Right renal pelvis (tissue), 4 donors: ENCODE measurements around the gene CHRM1. TPM values are rescaled to one million over a fixed set of nuclear protein-coding genes. Genes with fewer than 3 reads are reported as not detected.

Experiments
- DNase-seq, 4 donors: peaks; one replicate each; pipeline ENCODE4 v3.0.0-alpha.2; 2013; ENCODE audit warnings: low read depth in 4 of 4, low spot score in 3 of 4, missing footprints in 1 of 4
- polyA plus RNA-seq, 4 donors: library from polyadenylated mRNA; unstranded; fragments of 120-200 nt; gene quantifications; one replicate each; pipeline ENCODE4 v1.2.1, GENCODE V29; 2013; ENCODE audit not compliant: insufficient read length in 4 of 4

CHRM1 gene
- polyA plus RNA-seq, 4 donors, result 0.07 to 0.13 (median 0.09) TPM

DNA sequence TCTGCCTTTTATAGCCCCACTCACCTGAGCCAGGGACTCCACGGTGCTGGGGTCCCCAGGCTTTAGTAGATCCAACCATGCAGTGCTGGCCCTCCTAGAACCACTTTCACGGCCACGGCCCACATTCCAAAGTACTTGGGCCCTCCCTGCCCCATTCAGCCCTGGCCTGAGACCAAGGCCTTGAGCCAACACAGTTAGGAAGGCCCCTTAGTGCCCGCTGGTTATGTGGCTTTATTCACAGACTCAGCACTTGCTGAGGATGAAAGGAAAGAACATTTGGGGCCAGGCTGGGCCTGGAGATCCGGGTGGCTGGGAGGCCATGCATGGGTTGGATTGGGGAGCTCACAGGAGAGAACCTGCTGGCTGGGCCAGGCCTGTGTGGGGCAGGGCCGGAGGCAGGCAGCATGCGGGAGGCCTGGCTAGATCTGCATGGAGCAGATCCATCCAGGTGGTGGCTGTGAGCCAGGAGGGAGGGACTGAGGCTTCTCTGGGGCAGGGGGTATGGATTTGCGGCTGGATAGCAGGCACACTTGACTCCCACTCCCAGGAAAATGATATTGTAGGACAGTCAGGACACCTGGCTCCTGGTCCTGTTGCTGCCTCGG lies 12.6 kb downstream of the CHRM1 start:
- DNase-seq, result no peak

DNA sequence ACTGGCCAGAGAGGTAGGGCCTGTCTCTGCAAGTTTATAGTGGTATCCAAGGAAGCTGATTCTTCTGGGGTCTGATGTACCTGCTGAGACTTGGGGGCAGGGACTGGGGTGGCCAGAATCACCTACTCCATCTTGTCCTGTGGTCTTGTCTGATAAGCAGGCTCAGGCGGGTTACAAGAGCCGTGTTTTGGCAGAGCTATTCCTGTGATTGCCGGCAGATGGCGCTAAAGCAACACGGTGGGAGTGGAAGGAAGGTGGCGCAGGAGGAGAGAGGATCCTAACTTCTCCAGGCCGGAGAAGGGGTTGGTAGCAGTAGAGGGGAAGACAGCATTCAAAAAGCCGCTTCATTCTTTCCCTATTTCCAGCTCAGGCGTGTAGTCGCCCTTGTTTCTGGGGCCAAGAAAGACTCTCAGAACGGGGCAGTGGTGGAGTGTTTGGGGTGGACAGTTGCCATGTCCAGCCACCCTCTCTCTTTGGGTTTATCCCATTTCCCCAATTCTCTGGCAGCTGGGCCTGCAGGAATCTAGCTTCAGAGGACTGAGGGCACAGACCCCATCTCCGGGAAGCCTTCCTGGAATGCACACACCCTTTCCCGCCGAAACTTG lies 15.1 kb downstream of the CHRM1 start:
- peak; percentile 66 to 81 (median 72) for DNase-seq

DNA sequence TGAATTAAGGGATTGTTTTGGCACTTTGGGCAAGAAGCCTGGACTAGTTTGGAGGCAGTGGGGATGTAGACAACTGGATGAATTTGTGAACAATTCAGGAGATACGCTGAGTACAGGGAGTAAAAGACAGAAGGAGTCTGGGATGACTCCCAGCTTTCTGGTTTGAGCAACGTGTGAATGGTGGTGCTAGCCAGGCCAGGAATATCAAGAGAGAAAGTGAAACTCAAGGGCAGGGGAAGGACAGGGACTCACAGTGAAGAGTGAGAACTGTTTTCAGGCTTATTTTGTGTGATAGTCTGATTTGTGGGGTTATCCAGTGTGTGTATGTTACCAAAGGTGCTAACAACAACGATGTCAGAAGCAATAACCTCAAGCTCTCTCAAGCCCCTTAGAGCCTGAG lies 15.9 kb downstream of the CHRM1 start:
- no peak for DNase-seq

DNA sequence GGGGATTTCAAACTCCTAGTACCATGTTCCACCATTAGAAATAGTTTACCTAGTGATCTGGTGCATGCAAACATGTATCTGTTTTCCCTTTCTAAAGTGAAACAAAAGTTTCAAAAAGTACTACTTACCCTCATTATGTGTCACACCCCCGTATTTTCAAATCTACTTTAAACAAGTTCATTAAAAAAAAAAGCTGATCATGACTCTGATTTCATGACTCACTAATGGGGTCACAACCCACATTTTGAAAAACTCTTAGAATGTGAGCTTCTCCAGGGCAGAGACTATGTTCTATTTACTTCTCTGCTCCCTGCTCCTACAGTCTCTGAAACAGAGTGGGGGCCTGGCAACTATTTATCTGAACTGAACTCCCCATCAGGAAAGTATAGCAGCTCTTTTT lies 18.2 kb downstream of the CHRM1 start:
- DNase-seq, result no peak

DNA sequence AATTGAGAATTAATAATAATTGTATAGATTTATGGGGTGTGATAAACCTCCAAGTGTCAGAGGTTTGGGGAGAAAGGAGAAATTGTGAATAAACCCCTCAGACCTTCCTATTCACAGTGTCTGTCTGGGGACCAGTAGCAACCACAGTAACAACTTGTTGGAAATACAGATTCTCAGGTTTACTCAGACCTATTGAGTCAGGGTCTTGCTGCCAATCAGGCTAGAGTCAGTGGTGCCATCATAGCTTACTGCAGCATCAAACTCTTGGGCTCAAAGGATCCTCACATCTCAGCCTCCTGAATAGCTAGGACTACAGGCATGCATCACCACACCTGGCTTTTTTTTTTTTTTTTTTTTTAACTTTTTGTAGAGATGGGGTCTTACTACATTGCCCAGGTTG lies 23.1 kb downstream of the CHRM1 start:
- DNase-seq, result no peak

DNA sequence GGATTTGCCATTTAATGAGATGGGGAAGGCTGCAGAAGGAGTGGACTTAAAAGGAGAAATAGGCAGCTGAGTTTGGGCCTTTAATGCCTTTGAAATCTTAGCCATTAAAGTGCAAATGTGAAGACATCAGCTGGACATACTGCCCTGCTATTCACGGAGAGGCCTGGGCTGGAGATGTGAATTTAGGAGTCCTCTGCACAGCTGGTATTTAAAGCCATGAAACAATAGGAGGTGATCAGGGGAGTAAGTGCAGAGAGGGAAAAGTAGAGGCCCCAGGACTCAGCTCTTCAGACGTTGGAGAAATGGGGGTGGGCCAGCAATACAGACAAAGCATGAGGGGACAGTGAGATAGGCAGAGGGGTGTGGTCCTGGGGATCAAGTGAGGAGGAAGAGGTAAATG lies 23.9 kb downstream of the CHRM1 start:
- no peak for DNase-seq

DNA sequence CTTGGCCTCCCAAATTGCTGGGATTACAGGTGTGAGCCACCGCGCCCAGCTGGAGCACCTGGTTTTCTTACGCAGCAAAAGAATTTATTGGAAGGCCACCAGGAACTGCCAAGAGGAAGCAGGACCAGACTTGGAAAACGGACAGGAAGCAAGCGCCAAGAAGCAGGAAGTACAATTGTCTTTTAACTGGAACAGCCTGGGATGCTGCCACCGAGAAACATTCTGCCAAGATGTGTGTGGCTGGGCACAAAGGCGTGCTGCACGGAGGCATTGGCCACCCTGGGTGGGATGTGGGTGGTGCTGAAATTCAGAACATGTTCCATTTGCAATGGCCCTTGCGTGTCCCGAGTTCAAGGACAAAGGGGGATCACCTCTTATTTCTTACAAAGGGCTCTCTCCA lies 25.1 kb downstream of the CHRM1 start:
- no peak for DNase-seq

DNA sequence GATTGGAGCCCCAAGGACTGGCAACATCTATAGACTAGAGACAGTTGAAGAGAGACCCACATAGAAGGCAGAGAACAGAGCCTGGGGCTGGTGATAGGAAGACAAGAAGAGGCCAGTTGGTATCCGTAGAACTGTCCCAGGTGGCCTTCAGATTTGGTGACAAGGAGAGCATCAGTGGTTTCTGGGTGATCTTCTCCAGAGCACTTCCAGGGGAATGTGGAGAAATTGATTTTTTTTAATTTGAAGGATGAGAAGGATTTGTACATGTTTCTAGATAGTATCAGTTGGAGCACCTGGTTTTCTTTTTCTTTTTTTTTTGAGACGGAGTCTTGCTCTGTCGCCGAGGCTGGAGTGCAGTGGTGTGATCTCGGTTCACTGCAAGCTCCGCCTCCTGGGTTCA lies 25.7 kb downstream of the CHRM1 start:
- no peak for DNase-seq

DNA sequence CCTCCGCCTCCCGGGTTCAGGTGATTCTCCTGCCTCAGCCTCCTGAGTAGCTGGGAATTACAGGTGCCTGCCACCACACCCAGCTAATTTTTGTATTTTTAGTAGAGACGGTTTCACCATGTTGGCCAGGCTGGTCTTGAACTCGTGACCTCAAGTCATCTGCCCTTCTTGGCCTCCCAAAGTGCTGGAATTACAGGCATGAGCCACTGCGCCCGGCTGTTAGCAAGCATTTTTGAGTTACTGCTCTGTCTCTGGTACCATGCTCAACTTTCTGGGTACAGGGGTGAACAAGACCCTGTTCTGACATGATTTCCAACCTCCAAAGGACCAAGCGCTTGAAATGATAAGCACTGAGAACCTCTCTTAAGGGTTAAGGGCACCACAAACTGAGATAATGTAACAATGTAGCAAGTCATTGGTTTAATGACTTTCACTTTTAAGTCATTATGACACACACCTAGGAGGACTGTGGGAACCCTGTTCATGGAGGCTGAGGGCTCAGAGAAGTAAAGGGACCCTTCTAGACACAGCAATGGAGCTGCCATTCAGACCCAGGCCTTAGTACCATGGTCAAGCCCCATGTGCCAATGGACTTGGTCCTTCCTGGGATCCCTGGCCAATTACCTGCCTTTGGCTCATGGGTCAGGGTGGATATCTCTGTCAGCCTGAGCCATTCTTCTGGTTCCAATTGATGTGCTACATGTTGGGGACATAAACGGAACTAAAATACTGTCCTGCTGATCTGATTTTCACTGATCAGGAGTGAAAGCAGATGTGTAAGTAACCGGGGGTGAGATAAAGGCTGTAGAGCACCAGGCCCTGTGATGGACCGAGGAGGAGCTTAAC lies 28.9 kb downstream of the CHRM1 start:
- DNase-seq, result no peak

DNA sequence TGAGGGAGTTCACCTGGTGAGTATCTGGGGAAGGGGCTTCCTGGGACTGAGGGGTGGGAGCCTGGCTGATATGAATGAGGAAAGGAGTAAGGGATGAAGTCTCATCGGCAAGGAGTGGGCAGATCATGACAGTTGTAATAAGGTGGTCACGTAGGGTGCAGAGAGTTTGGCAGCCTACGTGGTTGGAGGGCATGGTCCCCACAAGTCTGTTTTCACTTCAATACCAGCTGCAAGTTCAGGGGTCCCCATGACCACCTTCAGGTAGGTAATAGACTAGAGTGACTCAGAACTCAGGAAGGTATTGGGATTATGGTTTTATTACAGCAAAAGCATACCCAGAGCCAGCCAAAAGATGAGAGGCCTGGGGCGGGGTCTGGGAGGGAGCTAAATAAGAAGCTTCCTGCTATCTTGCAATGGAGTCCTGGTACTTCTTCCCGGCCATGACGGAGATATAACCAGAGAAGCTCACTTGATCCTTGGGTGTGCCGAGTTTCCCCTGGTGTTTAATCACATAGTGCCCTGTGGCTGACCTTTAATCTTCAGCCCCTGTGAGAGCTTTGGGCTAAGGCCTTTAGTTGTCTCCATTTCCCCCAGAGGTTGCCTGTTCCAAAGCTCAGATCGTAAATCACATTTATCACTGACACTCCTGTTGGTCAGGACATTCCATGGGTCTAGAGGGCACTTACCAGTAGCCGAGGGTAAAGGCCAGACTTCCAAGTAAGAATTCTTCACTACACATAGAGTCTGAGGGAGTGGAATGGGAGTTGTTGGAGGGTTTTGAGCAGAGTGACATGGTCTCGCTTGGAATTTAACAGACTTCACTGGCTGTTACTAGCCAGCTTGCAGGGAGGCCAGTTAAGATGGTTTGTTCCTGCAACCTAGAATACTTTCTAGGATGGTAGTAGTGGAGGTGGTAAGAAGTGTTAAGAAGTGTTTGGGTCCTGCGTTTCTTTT lies 31.4 kb downstream of the CHRM1 start:
- peak in 3 of 4 donors; percentile 38 to 61 (median 59) for DNase-seq

DNA sequence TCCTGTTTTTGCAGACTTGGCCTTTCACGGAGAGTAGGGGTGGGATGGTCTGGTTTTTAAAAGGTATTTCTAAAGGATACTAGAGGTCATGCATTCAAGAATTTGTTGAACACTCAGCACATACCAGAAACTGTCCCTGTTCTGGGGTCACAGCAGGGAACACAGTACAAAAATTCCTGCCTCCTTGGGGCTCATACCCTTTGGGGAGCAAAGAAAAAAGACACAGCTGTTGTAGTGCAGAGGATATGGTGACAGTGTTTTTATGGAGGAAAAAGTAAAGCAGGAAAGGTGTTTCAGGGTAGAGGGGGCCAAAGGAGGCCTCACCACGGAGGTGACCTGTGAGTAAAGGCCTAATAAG lies 32.1 kb downstream of the CHRM1 start:
- DNase-seq, result no peak

DNA sequence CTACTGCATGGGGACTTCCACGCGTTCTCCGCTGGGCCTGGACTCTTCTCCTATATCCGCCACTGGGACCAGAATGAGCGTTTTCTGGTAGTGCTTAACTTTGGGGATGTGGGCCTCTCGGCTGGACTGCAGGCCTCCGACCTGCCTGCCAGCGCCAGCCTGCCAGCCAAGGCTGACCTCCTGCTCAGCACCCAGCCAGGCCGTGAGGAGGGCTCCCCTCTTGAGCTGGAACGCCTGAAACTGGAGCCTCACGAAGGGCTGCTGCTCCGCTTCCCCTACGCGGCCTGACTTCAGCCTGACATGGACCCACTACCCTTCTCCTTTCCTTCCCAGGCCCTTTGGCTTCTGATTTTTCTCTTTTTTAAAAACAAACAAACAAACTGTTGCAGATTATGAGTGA lies 32.8 kb downstream of the CHRM1 start:
- no peak for DNase-seq

DNA sequence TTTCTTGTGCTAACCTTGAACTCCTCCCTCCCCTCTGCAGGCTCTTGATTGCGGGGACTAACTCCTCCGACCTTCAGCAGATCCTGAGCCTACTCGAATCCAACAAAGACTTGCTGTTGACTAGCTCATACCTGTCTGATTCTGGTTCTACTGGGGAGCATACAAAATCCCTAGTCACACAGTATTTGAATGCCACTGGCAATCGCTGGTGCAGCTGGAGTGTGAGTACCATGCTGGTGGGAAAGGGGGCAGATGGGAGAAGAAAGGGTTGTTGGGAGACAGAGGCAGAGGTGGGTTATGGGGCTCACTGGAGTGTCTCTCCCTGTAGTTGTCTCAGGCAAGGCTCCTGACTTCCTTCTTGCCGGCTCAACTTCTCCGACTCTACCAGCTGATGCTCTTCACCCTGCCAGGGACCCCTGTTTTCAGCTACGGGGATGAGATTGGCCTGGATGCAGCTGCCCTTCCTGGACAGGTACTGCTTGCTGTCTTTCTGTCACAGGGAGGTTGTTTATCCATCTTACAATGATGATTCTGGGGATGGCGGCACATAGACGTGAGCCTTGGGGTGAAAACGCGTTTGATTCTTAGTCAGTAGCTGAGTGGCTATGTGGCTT lies 35.9 kb downstream of the CHRM1 start:
- no peak for DNase-seq

DNA sequence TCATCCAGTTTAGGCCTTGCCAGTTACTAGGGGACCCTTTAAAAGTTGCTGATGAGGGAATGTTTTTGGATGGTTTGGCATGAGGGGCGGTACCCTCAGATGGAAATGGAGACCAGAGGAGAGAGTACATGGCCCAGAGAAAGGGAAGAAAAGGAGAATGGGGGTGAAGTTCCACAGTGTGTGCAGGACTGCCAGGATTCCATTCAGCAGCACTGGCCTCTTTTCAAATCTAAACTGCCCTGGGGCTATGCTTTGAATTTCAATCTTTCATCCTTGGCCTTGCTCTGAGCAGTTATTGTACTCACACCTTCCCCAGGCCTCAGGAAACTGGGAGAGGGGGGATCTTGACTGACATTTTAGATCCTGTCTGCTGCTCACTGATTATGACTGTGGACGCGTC lies 37.5 kb downstream of the CHRM1 start:
- no peak for DNase-seq

DNA sequence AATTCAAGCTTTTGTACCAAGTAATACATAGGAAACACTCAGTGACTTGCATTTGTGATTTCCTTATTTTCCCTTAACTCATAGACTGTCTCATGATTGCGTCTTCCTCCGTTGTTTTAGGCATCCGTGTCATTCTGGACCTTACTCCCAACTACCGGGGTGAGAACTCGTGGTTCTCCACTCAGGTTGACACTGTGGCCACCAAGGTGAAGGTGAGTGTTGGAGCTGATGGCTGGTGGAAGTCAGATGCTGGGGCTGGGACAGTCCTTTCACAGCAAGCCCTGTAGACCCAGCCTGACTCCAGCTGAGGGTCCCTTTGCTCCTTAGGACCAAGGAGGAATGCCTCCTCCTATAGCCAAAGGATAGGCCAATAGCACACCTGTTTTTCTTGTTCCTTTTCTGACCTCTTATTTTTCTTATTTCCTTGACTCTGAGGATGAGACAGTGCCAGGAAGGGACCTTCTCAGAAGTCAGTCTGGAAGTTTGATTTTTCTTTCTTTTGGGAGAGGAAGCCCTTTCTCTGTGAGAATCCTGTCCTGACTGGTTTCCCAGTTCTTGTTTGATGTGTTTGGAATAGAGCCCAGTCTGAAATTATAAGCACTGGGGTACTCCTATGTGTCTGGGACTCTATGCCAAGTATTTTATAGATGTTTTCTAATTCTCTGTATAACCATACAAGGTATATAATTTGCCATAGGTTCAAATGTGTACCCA lies 38.2 kb downstream of the CHRM1 start:
- no peak for DNase-seq

DNA sequence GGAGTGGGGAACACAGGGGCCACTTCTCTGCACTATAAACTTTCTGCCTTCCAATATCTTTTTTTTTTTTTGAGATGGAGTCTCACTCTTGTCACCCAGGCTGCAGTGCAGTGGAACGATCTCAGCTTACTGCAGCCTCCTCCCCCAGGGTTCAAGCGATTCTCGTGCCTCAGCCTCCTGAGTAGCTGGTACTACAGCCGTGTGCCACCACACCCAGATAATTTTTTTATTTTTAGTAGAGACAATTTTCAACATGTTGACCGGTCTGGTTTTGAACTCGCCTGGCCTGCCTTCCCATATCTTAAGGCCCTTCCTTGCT lies 38.8 kb downstream of the CHRM1 start:
- no peak for DNase-seq

DNA sequence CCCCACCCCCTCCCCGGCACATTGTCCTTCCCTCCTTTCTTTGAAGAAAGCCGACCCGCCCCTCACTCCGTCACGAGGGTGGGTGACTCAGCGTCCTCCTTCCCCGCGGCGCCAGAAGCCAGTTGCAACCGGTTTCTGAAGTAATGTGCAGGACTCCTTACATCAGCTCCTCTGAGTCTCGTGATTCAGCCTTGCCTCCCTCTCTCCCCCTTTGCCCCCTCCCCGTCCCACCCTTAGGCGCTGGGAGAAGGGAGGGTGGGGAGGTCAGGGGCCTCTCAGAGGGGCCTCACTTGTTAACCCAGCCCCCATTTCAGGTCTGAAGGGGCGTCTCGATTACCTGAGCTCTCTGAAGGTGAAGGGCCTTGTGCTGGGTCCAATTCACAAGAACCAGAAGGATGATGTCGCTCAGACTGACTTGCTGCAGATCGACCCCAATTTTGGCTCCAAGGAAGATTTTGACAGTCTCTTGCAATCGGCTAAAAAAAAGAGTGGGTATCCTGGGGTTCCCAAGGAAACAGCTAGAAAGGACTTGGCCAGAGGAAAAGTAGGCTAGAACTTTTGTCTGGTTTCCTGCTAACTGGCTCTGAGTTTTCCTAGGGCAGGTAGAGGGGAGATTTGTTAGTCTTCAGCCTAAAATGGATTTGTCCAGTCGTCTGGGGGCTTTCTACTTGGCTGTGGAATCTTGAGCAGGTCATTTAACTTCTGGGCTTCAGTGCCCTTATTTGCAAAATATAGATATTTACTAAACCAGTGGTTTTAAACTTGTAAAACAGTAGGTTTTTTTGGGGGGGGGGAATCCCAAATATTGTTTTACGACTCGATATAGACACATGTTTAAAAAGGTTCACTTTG lies 39.4 kb downstream of the CHRM1 start:
- DNase-seq, result peak; percentile 79 to 92 (median 92)

DNA sequence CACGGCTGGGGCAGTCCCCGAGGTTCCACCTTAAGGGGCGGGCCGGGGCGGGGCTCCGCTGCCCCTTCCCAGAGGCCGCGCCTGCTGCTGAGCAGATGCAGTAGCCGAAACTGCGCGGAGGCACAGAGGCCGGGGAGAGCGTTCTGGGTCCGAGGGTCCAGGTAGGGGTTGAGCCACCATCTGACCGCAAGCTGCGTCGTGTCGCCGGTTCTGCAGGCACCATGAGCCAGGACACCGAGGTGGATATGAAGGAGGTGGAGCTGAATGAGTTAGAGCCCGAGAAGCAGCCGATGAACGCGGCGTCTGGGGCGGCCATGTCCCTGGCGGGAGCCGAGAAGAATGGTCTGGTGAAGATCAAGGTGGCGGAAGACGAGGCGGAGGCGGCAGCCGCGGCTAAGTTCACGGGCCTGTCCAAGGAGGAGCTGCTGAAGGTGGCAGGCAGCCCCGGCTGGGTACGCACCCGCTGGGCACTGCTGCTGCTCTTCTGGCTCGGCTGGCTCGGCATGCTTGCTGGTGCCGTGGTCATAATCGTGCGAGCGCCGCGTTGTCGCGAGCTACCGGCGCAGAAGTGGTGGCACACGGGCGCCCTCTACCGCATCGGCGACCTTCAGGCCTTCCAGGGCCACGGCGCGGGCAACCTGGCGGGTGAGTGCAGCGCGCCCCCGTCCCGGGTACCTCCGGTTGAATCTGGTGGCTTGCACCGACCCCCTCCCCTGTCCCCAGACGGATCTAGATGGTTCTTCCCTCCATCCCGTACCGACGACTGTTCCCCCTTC lies 40.2 kb downstream of the CHRM1 start, which contains the start of gene SLC3A2:
Gene SLC3A2 (plus strand): TSS at position 94 of the 776 bp plus-strand sequence. CDS start 128 bp downstream, at position 222.
- peak; percentile 75 to 86 (median 81) for DNase-seq
